HG03135 (cell line): ENCODE data around the gene SSBP2.
"Not testable (repeated sequence)": the region's sequence is repeated elsewhere in the genome, so short reads cannot be mapped to it uniquely, and the experiment has no call there.

Experiments used
- ATAC-seq: cut with Tn5 transposase; IDR thresholded peaks from one replicate; pipeline ENCODE4 v1.9.1; 2021; ENCODE audit warnings: mild to moderate bottlenecking, moderate library complexity; ENCODE audit not compliant: unreplicated experiment

SSBP2 gene

GRCh38 chr5:81482595-81482994, 268.3 kb downstream of the SSBP2 start:
- no peak for ATAC-seq

GRCh38 chr5:81473395-81473794, 277.5 kb downstream of the SSBP2 start:
- ATAC-seq = not testable (repeated sequence)

GRCh38 chr5:81469676-81470075, 281.2 kb downstream of the SSBP2 start:
- no peak for ATAC-seq

- ATAC-seq = no peak
Measured at GRCh38 chr5:81450940-81451339, 300.0 kb downstream of the SSBP2 start.

- no peak for ATAC-seq
Measured at GRCh38 chr5:81435023-81435422, 315.9 kb downstream of the SSBP2 start.

GRCh38 chr5:81429985-81430384, 320.9 kb downstream of the SSBP2 start:
- no peak for ATAC-seq

GRCh38 chr5:81429363-81429762, 321.5 kb downstream of the SSBP2 start:
- ATAC-seq = no peak

- ATAC-seq = no peak
Measured at GRCh38 chr5:81428861-81429260, 322.0 kb downstream of the SSBP2 start.

GRCh38 chr5:81428446-81428845, 322.5 kb downstream of the SSBP2 start:
- ATAC-seq = no peak

GRCh38 chr5:81427566-81427965, 323.3 kb downstream of the SSBP2 start:
- no peak for ATAC-seq

- ATAC-seq = no peak
Measured at GRCh38 chr5:81426359-81427030, 324.4 kb downstream of the SSBP2 start.

GRCh38 chr5:81425569-81425968, 325.3 kb downstream of the SSBP2 start:
- no peak for ATAC-seq

- ATAC-seq = no peak
Measured at GRCh38 chr5:81424728-81425127, 326.2 kb downstream of the SSBP2 start.

- ATAC-seq = no peak
Measured at GRCh38 chr5:81422671-81423070, 328.2 kb downstream of the SSBP2 start.

- no peak for ATAC-seq
Measured at GRCh38 chr5:81420039-81420667, 330.7 kb downstream of the SSBP2 start.

GRCh38 chr5:81418606-81419005, 332.3 kb downstream of the SSBP2 start:
- no peak for ATAC-seq

- ATAC-seq = no peak
Measured at GRCh38 chr5:81417052-81417451, 333.8 kb downstream of the SSBP2 start.

GRCh38 chr5:81409896-81410295, 341.0 kb downstream of the SSBP2 start:
- ATAC-seq = no peak

GRCh38 chr5:81409361-81409760, 341.5 kb downstream of the SSBP2 start:
- no peak for ATAC-seq

GRCh38 chr5:81408496-81408895, 342.4 kb downstream of the SSBP2 start:
- no peak for ATAC-seq

- ATAC-seq = not testable (repeated sequence)
Measured at GRCh38 chr5:81407811-81408210, 343.1 kb downstream of the SSBP2 start.

GRCh38 chr5:81405126-81405891, 345.6 kb downstream of the SSBP2 start:
- ATAC-seq = no peak
